Omental fat pad (tissue), 4 donors: ENCODE measurements around the gene TOR2A. TPM values are rescaled to one million over a fixed set of nuclear protein-coding genes. Genes with fewer than 3 reads are reported as not detected.

Source experiments
- ATAC-seq: fragments of 150-250 bp; one replicate; pipeline ENCODE4 v1.9.1; 2016; ENCODE audit warnings: mild to moderate bottlenecking, moderate library complexity; ENCODE audit not compliant: low FRiP score
- DNase-seq: peaks from one replicate; pipeline ENCODE4 v3.0.0-alpha.2; 2019; ENCODE audit warnings: low spot score
- CTCF ChIP-seq, 3 donors: fragments of 450-650 bp; IDR thresholded peaks; one replicate each; pipeline ENCODE4 v1.5.1; 2016 to 2017; ENCODE audit warnings: antibody characterized with exemption in 3 of 3, mild to moderate bottlenecking in 3 of 3, moderate library complexity in 2 of 3
- total RNA-seq, 4 donors: library from RNA; depleted of rRNA; stranded (reverse); fragments of >200 nt; gene quantifications; one replicate each; pipeline ENCODE4 v1.1.0, GENCODE V29; 2016

The TOR2A gene
- total RNA-seq, 4 donors from 2014 or later = 6.2 to 15.8 (median 11.0) TPM

GRCh38 chr9:127772603-127773002 lies 37.5 kb upstream of the TOR2A start:
- ATAC-seq (no peak), DNase-seq (no peak)
- no peak for TF ChIP-seq CTCF (IDR thresholded peaks at IDR 0.05)

- ATAC-seq = no peak
- DNase-seq = no peak
- no peak for TF ChIP-seq CTCF (IDR thresholded peaks at IDR 0.05)
Measured at GRCh38 chr9:127771570-127772189, 36.6 kb upstream of the TOR2A start.

GRCh38 chr9:127770905-127771569 lies 35.9 kb upstream of the TOR2A start:
- DNase-seq = peak; percentile 95
- no peak for TF ChIP-seq CTCF (IDR thresholded peaks at IDR 0.05)
- peak; percentile 100 for ATAC-seq

- ATAC-seq (no peak), DNase-seq (no peak)
- no peak for TF ChIP-seq CTCF (IDR thresholded peaks at IDR 0.05)
Measured at GRCh38 chr9:127770583-127770904, 35.5 kb upstream of the TOR2A start.

GRCh38 chr9:127769929-127770582 lies 35.0 kb upstream of the TOR2A start:
- ATAC-seq (no peak), DNase-seq (no peak)
- TF ChIP-seq CTCF (IDR thresholded peaks at IDR 0.05) = no peak

GRCh38 chr9:127769101-127769500 lies 34.0 kb upstream of the TOR2A start:
- DNase-seq (no peak), ATAC-seq (no peak)
- TF ChIP-seq CTCF (IDR thresholded peaks at IDR 0.05) = no peak

- DNase-seq = no peak
- no peak for TF ChIP-seq CTCF (IDR thresholded peaks at IDR 0.05)
- no peak for ATAC-seq
Measured at GRCh38 chr9:127768698-127769097, 33.6 kb upstream of the TOR2A start.
